NCI-H69 (cell line): ENCODE measurements around the gene MAP3K6.

Experiments used
- DNase-seq: peaks from one replicate; lab custom pipeline; 2025; lab: John Stamatoyannopoulos, UW

MAP3K6 gene

DNA sequence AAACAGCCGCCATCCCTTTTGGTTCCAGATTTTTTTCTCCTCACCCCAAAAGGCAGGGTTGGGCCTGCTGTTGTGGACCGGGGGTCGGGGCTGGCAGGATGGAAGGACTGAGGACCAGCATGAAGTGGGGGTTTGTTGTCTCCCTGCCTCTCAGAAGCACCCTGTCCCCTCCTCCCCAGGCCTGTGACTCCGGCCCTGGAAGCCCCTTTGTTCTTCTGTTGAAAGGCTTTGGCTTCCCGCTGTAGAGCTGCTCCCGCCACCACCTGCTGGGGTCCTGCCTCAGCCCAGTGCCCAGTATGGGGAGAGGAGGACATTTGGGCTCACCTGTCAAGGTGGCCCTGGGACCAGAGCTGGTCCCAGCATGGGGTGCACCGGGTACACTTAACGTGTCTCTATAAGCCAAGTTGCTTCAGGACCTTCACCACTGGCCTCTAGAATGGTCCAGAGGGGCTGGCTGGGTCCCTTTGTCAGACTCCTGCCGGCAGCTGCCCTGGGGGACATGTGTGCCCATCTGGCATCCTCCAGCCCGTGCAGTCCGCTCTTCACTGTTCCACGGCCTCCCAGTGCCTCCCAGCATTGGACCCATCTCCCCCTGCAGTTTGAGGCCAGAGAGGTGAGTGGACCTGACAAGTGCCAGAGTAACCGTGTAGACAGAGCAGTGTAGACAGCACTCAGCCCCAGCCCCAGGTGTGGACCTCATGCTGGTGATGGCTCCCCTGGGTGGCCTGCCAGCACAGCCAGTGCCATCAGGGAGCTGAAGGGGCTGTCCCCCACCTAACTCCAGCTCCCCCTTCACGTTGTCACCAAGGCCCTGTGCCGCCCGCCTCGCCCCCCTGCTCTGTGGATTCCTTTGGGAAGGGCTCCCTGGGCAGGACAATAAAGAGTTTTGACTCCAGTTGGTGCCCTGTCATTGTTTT is 31.0 kb downstream of the MAP3K6 start:
- no peak for DNase-seq

DNA sequence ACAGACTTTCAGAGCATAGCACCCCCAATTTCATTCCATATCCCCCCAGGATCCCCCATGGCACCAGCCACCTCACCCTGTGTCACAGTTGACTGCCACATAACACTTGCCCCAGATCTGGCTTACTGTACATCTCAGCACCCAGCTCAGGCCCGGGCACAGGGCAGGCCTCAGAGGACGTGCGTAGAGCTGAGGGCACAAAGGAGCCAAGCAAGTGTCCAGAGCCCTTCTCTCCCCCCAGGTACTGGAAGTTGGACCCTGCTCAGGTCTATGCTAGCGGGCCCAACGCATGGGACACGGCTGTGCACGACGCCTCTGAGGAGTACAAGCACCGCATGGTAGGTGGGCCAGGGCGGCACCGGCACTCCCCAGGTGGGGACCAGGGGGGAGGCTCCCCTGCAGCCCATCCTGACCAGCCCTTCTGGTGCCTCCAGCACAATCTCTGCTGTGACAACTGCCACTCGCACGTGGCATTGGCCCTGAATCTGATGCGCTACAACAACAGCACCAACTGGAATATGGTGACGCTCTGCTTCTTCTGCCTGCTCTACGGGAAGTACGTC is 33.0 kb downstream of the MAP3K6 start:
- no peak for DNase-seq

GRCh38 chr1:27332536-27333281 is 34.1 kb downstream of the MAP3K6 start:
- DNase-seq, result peak; percentile 29

DNA sequence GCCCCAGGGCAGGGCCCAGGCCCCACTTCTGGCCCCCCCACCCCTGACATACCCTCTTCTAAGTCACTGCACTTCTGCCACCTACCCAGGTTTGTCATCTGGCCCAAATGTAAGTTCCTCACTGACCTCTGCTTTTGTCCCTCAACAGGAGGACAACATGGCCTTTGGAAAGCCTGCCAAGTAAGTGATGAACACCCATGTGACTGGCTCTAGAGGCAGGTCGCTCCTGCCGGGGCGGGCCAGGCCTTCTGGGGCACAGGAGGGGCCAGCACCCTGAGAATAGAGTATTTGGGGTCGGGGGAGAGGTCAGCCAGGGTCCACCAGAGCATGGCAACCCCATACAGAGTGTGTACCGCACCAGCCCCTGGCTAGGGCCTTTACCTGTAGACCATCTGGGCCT is 34.8 kb downstream of the MAP3K6 start:
- DNase-seq, result no peak

DNA sequence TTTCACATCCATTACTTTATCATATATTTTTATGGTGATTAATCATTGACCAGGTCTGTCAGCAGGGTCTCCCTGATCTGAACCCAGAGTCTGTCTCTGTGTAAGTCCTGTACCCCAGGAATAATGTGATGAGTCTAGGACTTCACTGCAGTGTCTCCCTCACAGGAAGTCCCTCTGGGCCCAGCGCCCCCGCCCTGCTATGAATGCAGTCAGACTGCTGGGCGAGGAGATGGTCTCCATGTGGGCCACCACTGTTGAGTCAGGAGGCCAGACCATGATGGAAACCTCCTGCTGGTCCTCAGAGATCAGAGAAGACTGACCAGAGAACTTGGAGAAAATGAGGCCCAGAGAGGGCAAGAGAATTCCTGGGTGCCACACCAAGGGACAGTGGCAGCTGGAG is 35.3 kb downstream of the MAP3K6 start:
- no peak for DNase-seq

DNA sequence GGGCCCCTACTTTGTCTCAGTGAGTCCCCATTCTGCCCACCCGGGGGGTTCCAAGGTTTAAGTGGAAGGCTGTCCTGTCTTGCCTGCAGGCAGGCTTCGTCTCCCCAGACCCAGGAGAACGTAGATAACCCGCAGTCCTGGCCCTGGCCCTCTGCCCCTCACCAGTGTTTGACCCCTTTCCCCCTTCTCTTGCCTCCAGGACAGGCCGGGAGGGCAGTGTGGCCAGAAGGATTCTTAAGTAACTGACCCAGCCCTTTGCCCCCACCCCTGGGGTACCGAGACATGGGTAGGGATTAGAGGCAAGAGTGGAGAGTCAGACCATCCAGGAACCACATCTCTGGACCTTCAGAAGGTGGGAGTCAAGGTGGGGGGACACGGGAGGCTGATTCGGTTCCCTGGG is 36.0 kb downstream of the MAP3K6 start:
- no peak for DNase-seq

GRCh38 chr1:27327964-27328363 is 38.8 kb downstream of the MAP3K6 start:
- DNase-seq, result no peak

- no peak for DNase-seq
Observed at GRCh38 chr1:27325286-27325685, 41.5 kb downstream of the MAP3K6 start.

DNA sequence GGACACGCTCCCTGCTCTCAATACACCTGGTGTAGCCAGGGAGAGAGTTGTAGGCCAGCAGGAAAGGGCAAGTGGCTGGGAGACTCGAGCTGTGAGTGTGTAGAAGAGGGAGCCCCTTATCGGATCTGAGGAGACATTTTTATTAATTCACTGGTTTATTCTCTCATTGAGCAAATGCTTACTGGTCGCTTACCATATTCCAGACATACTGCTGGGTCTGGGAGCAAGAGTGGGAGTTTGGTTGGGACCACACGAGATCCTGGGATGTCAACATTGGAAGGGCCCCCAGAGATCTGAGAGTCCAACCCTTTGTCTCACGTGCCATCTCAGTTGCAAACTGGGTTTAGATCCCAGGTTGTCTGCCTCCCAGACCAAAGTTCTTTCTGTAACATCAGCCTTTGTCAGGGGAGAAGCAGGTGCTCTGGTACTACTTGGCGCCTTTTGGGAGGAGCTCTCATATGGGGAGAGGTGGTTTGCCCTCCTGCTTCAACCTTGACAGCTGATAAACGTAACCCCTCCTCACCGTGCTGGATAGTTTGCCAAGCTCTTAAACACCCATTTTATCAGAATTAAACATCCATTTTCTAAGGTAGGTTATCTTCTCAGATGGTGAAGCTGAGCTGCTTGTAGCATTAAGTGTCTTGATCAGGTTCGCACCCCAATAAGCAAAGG is 44.1 kb downstream of the MAP3K6 start:
- no peak for DNase-seq

- peak; percentile 96 for DNase-seq
Observed at GRCh38 chr1:27321813-27322568, 44.8 kb downstream of the MAP3K6 start, which contains the start of gene TMEM222. TSS of gene TMEM222 (plus strand) at chr1:27322163. CDS start at chr1:27322198, 35 bp downstream.

DNA sequence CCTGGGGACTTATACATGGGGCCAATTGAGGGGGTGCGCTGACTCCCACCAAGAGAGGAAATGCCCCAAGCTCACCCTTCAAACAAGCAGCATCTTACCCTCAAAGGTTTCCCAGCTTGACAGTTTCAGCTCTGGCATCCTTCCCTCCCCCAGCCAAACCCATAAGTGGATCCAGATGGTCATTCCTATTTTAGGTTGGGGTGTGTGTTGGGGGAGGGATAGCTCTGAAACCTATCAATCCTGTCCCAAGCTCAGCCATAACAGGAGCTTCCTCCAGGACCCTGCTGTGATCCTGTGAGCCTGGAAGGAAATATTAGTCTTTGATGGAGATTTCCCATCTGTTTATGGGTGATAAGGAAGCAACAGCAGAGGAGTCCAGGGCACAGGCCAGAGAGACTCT is 48.2 kb downstream of the MAP3K6 start:
- DNase-seq, result peak; percentile 64

GRCh38 chr1:27318136-27318535 is 48.6 kb downstream of the MAP3K6 start:
- peak; percentile 23 for DNase-seq

DNA sequence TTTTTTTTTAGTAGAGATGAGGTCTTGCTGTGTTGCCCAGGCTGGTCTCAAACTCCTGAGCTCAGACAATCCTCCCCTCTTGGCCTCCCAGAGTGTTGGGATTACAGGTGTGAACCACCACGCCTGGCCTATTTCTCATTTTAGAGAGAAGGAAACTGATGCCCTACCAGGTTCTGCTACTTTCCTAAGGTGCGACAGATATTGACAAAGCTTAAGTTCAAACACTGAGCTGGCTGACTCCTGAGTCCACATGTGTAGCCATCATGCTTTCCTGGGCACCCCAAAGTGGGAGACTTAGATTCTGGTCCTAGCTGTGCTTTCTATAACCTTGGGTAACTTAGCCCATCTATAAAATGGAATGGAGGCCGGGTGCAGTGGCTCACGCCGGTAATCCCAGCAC is 49.9 kb downstream of the MAP3K6 start:
- no peak for DNase-seq

GRCh38 chr1:27314737-27315136 is 52.0 kb downstream of the MAP3K6 start:
- DNase-seq, result no peak

GRCh38 chr1:27314169-27314568 is 52.6 kb downstream of the MAP3K6 start:
- no peak for DNase-seq

DNA sequence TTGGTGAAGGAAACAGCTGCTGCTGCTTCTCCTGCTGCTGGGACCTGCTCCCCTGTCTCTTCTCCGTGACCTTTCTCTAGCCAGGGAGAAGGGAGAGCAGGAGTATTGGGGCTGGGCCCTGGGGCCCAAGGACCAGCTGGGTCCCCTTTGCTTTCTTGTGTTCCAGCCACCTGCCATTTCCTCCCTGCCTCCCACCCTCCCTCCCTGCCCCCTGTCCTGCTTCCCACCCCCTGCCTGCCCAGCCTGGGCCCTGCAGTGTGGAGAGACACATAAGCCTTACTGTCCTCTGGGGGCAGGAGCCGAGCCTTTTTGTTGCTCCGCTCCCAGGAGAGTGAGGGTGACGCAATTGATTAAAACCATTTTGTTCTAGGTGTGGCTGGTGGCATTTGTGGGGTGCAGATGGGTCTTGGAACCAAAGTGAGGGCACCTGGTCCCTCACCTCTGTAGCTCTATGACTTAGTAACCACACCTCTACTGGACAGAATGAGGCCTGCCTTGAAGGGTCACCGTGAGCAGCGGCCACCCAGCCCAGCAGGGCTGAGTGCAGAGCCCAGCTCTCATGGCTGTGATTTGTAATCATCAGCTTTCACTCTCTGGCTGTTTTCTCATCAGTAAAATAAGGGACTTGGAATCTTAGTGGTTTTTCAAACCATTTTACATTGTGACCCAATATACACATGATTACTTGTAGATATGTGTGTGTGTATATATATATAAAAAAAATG is 58.7 kb downstream of the MAP3K6 start:
- peak; percentile 62 for DNase-seq

DNA sequence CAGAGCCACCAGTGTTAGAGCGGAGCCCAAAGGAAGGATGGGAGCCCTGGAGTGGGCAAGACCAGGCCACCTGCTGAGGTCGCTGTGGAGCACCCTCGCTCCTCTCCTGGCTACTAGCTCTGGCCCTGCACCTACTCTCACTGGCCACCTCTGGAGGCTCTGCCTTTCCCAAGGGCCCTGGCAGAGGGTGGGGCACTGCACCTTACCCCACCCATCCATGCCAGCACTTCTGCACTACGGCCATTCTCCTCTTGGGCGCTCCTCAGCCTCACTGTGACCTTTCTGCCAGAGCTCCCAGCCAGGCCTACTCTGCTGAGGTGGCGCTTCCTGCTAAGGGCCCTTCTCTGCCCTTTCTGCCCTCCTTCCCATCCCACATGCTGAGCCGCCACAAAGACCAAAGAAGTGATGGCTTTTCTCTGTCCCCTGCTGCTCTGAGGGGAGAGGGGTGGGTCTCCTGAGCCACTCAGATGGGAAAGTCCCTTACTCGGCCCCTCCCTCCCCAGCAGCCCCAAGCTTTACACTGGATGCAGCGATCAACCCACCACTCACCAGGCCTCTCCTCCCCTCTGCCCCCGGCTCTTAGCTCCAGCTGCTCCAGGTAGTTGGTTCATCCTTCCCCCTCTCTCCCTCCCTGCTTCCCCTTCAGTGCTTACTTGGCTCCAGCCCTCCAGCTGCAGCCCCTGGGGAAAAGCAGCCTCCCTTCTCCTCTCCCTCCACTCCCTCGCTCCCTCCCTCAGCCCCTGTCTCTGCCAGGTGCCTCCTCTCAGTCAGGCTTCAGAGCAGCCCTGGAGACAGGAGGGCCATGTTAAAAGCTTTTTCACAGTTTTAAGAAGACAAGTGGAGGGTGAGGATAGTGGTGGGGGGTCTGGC is 59.6 kb downstream of the MAP3K6 start:
- peak; percentile 84 for DNase-seq

- DNase-seq, result no peak
Observed at GRCh38 chr1:27306071-27306470, 60.7 kb downstream of the MAP3K6 start.
